HCT116 (cell line): ENCODE measurements around the gene CCDC187. TPM values are rescaled to one million over a fixed set of nuclear protein-coding genes. Genes with fewer than 3 reads are reported as not detected.

Experiments used
- ATAC-seq: fragments of 200-7000 bp; cut with Tn5 transposase; 2 replicates; pipeline ENCODE4 v1.9.1; 2020; ENCODE audit warnings: mild to moderate bottlenecking, moderate library complexity
- BruUV-seq: library from RNA; stranded (reverse); fragments of 400-500 nt; replicated peaks from 2 replicates; lab custom pipeline; 2021; lab: Mats Ljungman, UMichigan
- CTCF ChIA-PET: fragments of 300-600 bp; sonication (Branson Sonifier 250); formaldehyde crosslinking; loops from one replicate; lab custom pipeline; 2021; ENCODE audit warnings: antibody characterized with exemption; lab: Charles Lee
- POLR2A ChIA-PET: fragments of 300-600, 350-600 bp; sonication (Branson Sonifier 250); formaldehyde crosslinking; loops from one replicate; lab custom pipeline; 2021; ENCODE audit warnings: antibody characterized with exemption; lab: Charles Lee
- RAD21 ChIA-PET, 2 experiments: fragments of 300-600 bp; sonication (Branson Sonifier 250); formaldehyde crosslinking; loops; one replicate each; lab custom pipeline; 2023; ENCODE audit warnings: low total read pairs in 2 of 2; ENCODE audit not compliant: uncharacterized antibody in 2 of 2, unreplicated experiment in 2 of 2, low non-redundant PET in 1 of 2; lab: Charles Lee
- DNase-seq: peaks from one replicate; pipeline ENCODE4 v3.0.0-alpha.2; 2010; ENCODE audit warnings: low read depth, low spot score
- H2AFZ ChIP-seq: fragments of 200-600 bp; shearing (Covaris generic), sonication (generic); 2 replicates; pipeline ENCODE4 v1.6.1; 2017; ENCODE audit warnings: low read depth, mixed run types, mixed read lengths, antibody characterized with exemption, low read length; ENCODE audit not compliant: poor library complexity, severe bottlenecking
- H3K27ac ChIP-seq: 2 replicates; pipeline ENCODE4 v1.5.1; 2012; ENCODE audit warnings: low read depth, low read length
- H3K27me3 ChIP-seq: fragments of 200-600 bp; sonication (generic); 2 replicates; pipeline ENCODE4 v1.6.1; 2016; ENCODE audit warnings: mixed run types, low read length, mixed read lengths; ENCODE audit not compliant: insufficient read depth
- H3K36me3 ChIP-seq, 2 experiments: fragments of 200-500 bp in 1 of 2; fragments of 200-600 bp in 1 of 2; sonication (Bioruptor generic) in 1 of 2; sonication (generic) in 1 of 2; 2 replicates each; pipeline versions ENCODE4 v1.5.1 to v1.6.1; 2014 to 2016; ENCODE audit warnings: low read length in 2 of 2, inconsistent platforms in 1 of 2, mixed read lengths in 1 of 2, mixed run types in 1 of 2; ENCODE audit not compliant: insufficient read depth in 2 of 2, control insufficient read depth in 1 of 2
- H3K4me1 ChIP-seq, 2 experiments: fragments of 200-600 bp in 1 of 2; sonication (generic) in 1 of 2; 2 replicates each; pipeline versions ENCODE4 v1.5.1 to v1.6.1; 2012 to 2017; ENCODE audit warnings: low read length in 2 of 2, inconsistent platforms in 1 of 2, mild to moderate bottlenecking in 1 of 2, mixed read lengths in 1 of 2, mixed run types in 1 of 2, moderate library complexity in 1 of 2; ENCODE audit not compliant: insufficient read depth in 2 of 2, control insufficient read depth in 1 of 2
- H3K4me2 ChIP-seq: fragments of 200-600 bp; sonication (generic); 2 replicates; pipeline ENCODE4 v1.6.1; 2017; ENCODE audit warnings: mixed run types, low read length, mixed read lengths
- H3K4me3 ChIP-seq, 2 experiments: fragments of 200-600 bp in 1 of 2; sonication (generic) in 1 of 2; replicated peaks in 1 of 2; 2 replicates each; pipeline ENCODE4 v1.5.1; 2011 to 2016; ENCODE audit warnings: low read length in 2 of 2, control low read depth in 1 of 2, low read depth in 1 of 2, mild to moderate bottlenecking in 1 of 2, mixed read lengths in 1 of 2, mixed run types in 1 of 2
- H3K79me2 ChIP-seq: fragments of 200-600 bp; sonication (generic); 2 replicates; pipeline ENCODE4 v1.6.1; 2017; ENCODE audit warnings: mild to moderate bottlenecking, mixed run types, low read length, moderate library complexity, mixed read lengths; ENCODE audit not compliant: insufficient read depth
- H3K9ac ChIP-seq: fragments of 200-600 bp; sonication (generic); 2 replicates; pipeline ENCODE4 v1.6.1; 2016; ENCODE audit warnings: low read length, mixed read lengths
- H3K9me2 ChIP-seq: fragments of 200-600 bp; sonication (generic), shearing (Covaris generic); 2 replicates; pipeline ENCODE4 v1.6.1; 2017; ENCODE audit warnings: mixed run types, mild to moderate bottlenecking, moderate library complexity; ENCODE audit not compliant: insufficient read depth
- H3K9me3 ChIP-seq, 2 experiments: fragments of 200-500 bp in 1 of 2; fragments of 200-600 bp in 1 of 2; sonication (Bioruptor generic) in 1 of 2; sonication (generic) in 1 of 2; 2 replicates each; pipeline ENCODE4 v1.6.1; 2014 to 2017; ENCODE audit warnings: low read length in 2 of 2, mixed read lengths in 2 of 2, inconsistent platforms in 1 of 2, low read depth in 1 of 2, mild to moderate bottlenecking in 1 of 2, mixed run types in 1 of 2, moderate library complexity in 1 of 2; ENCODE audit not compliant: control insufficient read depth in 1 of 2, insufficient read depth in 1 of 2
- H4K20me1 ChIP-seq: fragments of 200-600 bp; sonication (generic), shearing (Covaris generic); 2 replicates; pipeline ENCODE4 v1.6.1; 2017; ENCODE audit warnings: mixed run types, mild to moderate bottlenecking, moderate library complexity; ENCODE audit not compliant: insufficient read depth
- ATF3 ChIP-seq: IDR thresholded peaks from 2 replicates; pipeline ENCODE4 v1.6.1; 2012
- CBX3 ChIP-seq: IDR thresholded peaks from 2 replicates; pipeline ENCODE4 v1.6.1; 2012; ENCODE audit warnings: low read depth
- CTCF ChIP-seq, 3 experiments: fragments of 200-600 bp in 1 of 3; sonication (generic) in 1 of 3; IDR thresholded peaks in 2 of 3; conservative IDR thresholded peaks in 1 of 3; 2 replicates each; pipeline ENCODE4 v1.5.1; 2012 to 2017; ENCODE audit warnings: low read depth in 2 of 3, low read length in 2 of 3, antibody characterized with exemption in 1 of 3, borderline replicate concordance in 1 of 3, control low read depth in 1 of 3, mild to moderate bottlenecking in 1 of 3, mixed read lengths in 1 of 3, mixed run types in 1 of 3, moderate library complexity in 1 of 3; ENCODE audit not compliant: insufficient read depth in 1 of 3
- EGR1 ChIP-seq: IDR thresholded peaks from 2 replicates; pipeline ENCODE4 v1.6.1; 2012; ENCODE audit warnings: low read depth
- ELF1 ChIP-seq: IDR thresholded peaks from 2 replicates; pipeline ENCODE4 v1.6.1; 2012; ENCODE audit warnings: low read depth, borderline replicate concordance
- EZH2phosphoT487 ChIP-seq: fragments of 200-600 bp; IDR thresholded peaks from 2 replicates; pipeline ENCODE4 v1.6.1; 2018; ENCODE audit warnings: antibody characterized with exemption, borderline replicate concordance
- SIN3A ChIP-seq: IDR thresholded peaks from 2 replicates; pipeline ENCODE4 v1.6.1; 2012; ENCODE audit warnings: low read depth
- SRF ChIP-seq: IDR thresholded peaks from 2 replicates; pipeline ENCODE4 v1.6.1; 2012; ENCODE audit warnings: low read depth
- ZFX ChIP-seq: fragments of 450-650 bp; IDR thresholded peaks from 2 replicates; pipeline ENCODE4 v1.6.1; 2017
- ZNF274 ChIP-seq: fragments of 200-500 bp; sonication (Bioruptor generic); IDR thresholded peaks from 2 replicates; pipeline ENCODE4 v1.6.1; 2014; ENCODE audit warnings: mild to moderate bottlenecking, low read depth, low read length, inconsistent platforms
- intact Hi-C: fragments of 100-400 bp; cut with micrococcal nuclease; formaldehyde crosslinking; loops from 2 replicates; pipeline ENCODE4 v1.10.0; 2022
- total RNA-seq: library from RNA; stranded (reverse); gene quantifications from one replicate; pipeline ENCODE4 v1.2.1, GENCODE V29; 2021; ENCODE audit not compliant: unreplicated experiment
- TF ChIP-seq, protein P1 (sequence below): IDR thresholded peaks from 2 replicates; pipeline ENCODE4 v1.6.1; 2012; ENCODE audit warnings: low read depth
- TF ChIP-seq, protein P2 (sequence below): IDR thresholded peaks from 2 replicates; pipeline ENCODE4 v1.6.1; 2011; ENCODE audit warnings: mild to moderate bottlenecking, low read length, moderate library complexity; ENCODE audit not compliant: insufficient replicate concordance; ENCODE audit errors: extremely low read depth

The CCDC187 gene
- total RNA-seq, 1 experiment from 2014 or later: 4.6 TPM

- no peak for TF ChIP-seq CTCF (IDR thresholded peaks at IDR 0.05 in 2 of 3, conservative IDR thresholded peaks at IDR 0.05 in 1 of 3; ENCODE audit: borderline replicate concordance in 1 of 3, insufficient read depth in 1 of 3, low read depth in 2 of 3, low read length in 2 of 3)
- no peak for TF ChIP-seq ZNF274
- BruUV-seq: no TSS peak
- DNase-seq (no peak), ATAC-seq (no peak)
- Histone ChIP-seq H3K27ac (no peak overlapping the region), H3K4me1 (peaks cover 8 to 12% of the 10 kb centered on the region in 2 experiments; a peak in 3 of 4 replicates), H3K9me3 (no peaks in the 10 kb centered on the region), H3K9ac (no peak overlapping the region), H3K79me2 (no peaks in the 10 kb centered on the region), H3K9me2 (no peaks in the 10 kb centered on the region), H2AFZ (no peak overlapping the region), H3K4me2 (no peak overlapping the region), H3K27me3 (no peaks in the 10 kb centered on the region), H3K4me3 (no peak overlapping the region), H3K36me3 (no peaks in the 10 kb centered on the region), H4K20me1 (no peaks in the 10 kb centered on the region)
- ChIA-PET CTCF (no interaction called here), RAD21 (no interaction called here), POLR2A (no interaction called here)
- intact Hi-C loops: no loop called here
Measured at GRCh38 chr9:136299541-136299940, 4.4 kb downstream of the CCDC187 start.

DNA sequence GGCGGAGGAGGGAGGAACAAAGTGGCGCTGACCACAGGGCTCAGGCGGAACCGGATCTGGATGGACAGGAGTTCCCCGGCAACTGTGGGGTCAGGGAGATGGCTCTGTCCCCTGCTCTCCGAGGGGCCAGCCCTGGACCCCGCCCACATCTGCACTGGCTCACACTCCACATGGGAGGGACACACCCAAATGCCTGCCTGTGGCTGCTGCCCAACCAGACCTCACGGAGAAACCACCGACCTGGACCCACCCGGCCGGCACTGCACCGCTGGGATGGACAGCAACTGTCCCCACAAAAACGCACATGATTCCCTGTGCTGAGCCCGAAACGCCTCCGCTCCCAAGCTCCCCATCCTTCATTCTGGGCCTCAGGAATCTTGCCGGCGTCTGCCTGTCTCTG lies 4.8 kb downstream of the CCDC187 start:
- ATAC-seq: no peak
- no peak overlapping the region for H2AFZ ChIP-seq
- no peaks in the 10 kb centered on the region; a peak in 1 of 4 replicates for H3K9me3 ChIP-seq
- TF ChIP-seq, protein P1, sequence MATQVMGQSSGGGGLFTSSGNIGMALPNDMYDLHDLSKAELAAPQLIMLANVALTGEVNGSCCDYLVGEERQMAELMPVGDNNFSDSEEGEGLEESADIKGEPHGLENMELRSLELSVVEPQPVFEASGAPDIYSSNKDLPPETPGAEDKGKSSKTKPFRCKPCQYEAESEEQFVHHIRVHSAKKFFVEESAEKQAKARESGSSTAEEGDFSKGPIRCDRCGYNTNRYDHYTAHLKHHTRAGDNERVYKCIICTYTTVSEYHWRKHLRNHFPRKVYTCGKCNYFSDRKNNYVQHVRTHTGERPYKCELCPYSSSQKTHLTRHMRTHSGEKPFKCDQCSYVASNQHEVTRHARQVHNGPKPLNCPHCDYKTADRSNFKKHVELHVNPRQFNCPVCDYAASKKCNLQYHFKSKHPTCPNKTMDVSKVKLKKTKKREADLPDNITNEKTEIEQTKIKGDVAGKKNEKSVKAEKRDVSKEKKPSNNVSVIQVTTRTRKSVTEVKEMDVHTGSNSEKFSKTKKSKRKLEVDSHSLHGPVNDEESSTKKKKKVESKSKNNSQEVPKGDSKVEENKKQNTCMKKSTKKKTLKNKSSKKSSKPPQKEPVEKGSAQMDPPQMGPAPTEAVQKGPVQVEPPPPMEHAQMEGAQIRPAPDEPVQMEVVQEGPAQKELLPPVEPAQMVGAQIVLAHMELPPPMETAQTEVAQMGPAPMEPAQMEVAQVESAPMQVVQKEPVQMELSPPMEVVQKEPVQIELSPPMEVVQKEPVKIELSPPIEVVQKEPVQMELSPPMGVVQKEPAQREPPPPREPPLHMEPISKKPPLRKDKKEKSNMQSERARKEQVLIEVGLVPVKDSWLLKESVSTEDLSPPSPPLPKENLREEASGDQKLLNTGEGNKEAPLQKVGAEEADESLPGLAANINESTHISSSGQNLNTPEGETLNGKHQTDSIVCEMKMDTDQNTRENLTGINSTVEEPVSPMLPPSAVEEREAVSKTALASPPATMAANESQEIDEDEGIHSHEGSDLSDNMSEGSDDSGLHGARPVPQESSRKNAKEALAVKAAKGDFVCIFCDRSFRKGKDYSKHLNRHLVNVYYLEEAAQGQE: no peak
- TF ChIP-seq SIN3A (no peak), EGR1 (no peak), CBX3 (no peak), ATF3 (no peak), ELF1 (no peak), SRF (no peak), ZFX (no peak), EZH2phosphoT487 (no peak)
- TF ChIP-seq, protein P2, sequence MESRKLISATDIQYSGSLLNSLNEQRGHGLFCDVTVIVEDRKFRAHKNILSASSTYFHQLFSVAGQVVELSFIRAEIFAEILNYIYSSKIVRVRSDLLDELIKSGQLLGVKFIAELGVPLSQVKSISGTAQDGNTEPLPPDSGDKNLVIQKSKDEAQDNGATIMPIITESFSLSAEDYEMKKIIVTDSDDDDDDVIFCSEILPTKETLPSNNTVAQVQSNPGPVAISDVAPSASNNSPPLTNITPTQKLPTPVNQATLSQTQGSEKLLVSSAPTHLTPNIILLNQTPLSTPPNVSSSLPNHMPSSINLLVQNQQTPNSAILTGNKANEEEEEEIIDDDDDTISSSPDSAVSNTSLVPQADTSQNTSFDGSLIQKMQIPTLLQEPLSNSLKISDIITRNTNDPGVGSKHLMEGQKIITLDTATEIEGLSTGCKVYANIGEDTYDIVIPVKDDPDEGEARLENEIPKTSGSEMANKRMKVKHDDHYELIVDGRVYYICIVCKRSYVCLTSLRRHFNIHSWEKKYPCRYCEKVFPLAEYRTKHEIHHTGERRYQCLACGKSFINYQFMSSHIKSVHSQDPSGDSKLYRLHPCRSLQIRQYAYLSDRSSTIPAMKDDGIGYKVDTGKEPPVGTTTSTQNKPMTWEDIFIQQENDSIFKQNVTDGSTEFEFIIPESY: no peak
- H3K4me1 ChIP-seq: peaks cover 8 to 12% of the 10 kb centered on the region in 2 experiments; a peak in 3 of 4 replicates
- intact Hi-C loops: no loop called here
- no peaks in the 10 kb centered on the region for H4K20me1 ChIP-seq
- BruUV-seq: no TSS peak
- RAD21 ChIA-PET: no interaction called here
- no peak overlapping the region for H3K4me2 ChIP-seq
- H3K27ac ChIP-seq: no peak overlapping the region
- no peak for DNase-seq
- H3K9me2 ChIP-seq: no peaks in the 10 kb centered on the region
- H3K9ac ChIP-seq: no peak overlapping the region
- no peaks in the 10 kb centered on the region for H3K27me3 ChIP-seq
- H3K79me2 ChIP-seq: no peaks in the 10 kb centered on the region
- POLR2A ChIA-PET: no interaction called here
- H3K4me3 ChIP-seq: no peak overlapping the region
- CTCF ChIA-PET: no interaction called here
- H3K36me3 ChIP-seq: no peaks in the 10 kb centered on the region
